ENCODE measurements around the gene RNPC3.

RNPC3 gene

DNA sequence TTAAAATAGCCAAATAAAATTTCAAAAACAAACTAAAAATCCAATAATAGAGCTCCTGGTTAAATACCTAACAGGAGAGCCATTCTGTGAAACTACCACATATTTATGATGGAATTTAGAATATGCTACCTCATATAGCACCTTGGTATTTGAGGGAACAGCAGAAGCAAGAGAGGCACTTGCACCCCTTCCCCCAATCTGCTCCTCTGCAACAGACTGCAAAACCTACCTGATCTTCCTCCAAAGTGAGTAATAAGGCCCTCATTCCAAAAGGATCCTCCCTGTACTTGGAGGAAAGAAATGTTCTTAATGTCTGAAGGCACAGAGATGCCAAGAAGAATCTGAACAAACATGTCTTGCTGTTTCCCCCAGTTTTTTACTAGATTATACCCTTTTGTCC, 28.1 kb upstream of the RNPC3 start:
- DNase-seq = no peak
- Histone ChIP-seq H3K9me3 (no peaks in the 10 kb centered on the region), H3K36me3 (no peaks in the 10 kb centered on the region), H3K4me1 (no peaks in the 10 kb centered on the region), H3K4me3 (ENCODE audit: low read depth, low read length) (no peak overlapping the region), H3K27me3 (no peaks in the 10 kb centered on the region)
- TF ChIP-seq, protein P1, sequence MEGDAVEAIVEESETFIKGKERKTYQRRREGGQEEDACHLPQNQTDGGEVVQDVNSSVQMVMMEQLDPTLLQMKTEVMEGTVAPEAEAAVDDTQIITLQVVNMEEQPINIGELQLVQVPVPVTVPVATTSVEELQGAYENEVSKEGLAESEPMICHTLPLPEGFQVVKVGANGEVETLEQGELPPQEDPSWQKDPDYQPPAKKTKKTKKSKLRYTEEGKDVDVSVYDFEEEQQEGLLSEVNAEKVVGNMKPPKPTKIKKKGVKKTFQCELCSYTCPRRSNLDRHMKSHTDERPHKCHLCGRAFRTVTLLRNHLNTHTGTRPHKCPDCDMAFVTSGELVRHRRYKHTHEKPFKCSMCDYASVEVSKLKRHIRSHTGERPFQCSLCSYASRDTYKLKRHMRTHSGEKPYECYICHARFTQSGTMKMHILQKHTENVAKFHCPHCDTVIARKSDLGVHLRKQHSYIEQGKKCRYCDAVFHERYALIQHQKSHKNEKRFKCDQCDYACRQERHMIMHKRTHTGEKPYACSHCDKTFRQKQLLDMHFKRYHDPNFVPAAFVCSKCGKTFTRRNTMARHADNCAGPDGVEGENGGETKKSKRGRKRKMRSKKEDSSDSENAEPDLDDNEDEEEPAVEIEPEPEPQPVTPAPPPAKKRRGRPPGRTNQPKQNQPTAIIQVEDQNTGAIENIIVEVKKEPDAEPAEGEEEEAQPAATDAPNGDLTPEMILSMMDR (IDR thresholded peaks at IDR 0.05; ENCODE audit: low read depth, low read length) = no peak

GRCh38 chr1:103509250-103509649, 16.2 kb upstream of the RNPC3 start:
- Histone ChIP-seq H3K9me3 (no peaks in the 10 kb centered on the region), H3K36me3 (no peaks in the 10 kb centered on the region), H3K4me1 (no peaks in the 10 kb centered on the region), H3K27me3 (no peaks in the 10 kb centered on the region), H3K4me3 (ENCODE audit: low read depth, low read length) (no peak overlapping the region)
- TF ChIP-seq, protein P1 (IDR thresholded peaks at IDR 0.05; ENCODE audit: low read depth, low read length) = no peak
- DNase-seq = no peak

- Histone ChIP-seq H3K9me3 (no peaks in the 10 kb centered on the region), H3K36me3 (no peaks in the 10 kb centered on the region), H3K27me3 (no peaks in the 10 kb centered on the region), H3K4me3 (ENCODE audit: low read depth, low read length) (no peak overlapping the region), H3K4me1 (no peaks in the 10 kb centered on the region)
- DNase-seq = no peak
- TF ChIP-seq, protein P1 (IDR thresholded peaks at IDR 0.05; ENCODE audit: low read depth, low read length) = no peak
Observed at GRCh38 chr1:103513711-103514110, 11.8 kb upstream of the RNPC3 start.

DNA sequence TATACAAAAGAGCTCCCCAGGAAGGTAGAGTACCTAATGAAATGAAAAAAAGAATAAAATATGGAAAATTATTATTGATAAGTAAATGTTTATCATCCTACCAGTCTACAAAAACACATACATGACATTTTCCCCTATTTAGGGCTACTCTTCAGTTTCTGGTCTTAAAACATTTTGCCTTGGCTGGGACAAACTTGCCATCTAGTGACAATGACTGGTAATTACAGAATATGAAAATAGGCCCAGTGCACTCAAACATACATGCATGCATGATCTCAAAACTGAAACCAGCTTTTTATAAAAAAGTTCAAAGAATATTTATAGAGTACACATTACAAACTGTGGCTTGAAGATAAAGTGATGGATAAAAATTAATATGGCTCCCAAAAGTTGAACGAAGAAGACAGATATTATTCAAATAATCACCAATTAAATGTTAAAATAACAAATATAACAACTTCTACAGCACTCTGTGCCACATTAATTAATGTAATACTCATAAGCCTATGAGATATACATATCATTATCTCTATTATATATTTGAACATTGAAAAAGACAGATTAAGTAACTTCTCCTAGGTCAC, 10.5 kb upstream of the RNPC3 start:
- no peaks in the 10 kb centered on the region for H3K36me3 ChIP-seq
- TF ChIP-seq, protein P1 (IDR thresholded peaks at IDR 0.05; ENCODE audit: low read depth, low read length) = peak; percentile 81
- DNase-seq = peak; percentile 18

DNA sequence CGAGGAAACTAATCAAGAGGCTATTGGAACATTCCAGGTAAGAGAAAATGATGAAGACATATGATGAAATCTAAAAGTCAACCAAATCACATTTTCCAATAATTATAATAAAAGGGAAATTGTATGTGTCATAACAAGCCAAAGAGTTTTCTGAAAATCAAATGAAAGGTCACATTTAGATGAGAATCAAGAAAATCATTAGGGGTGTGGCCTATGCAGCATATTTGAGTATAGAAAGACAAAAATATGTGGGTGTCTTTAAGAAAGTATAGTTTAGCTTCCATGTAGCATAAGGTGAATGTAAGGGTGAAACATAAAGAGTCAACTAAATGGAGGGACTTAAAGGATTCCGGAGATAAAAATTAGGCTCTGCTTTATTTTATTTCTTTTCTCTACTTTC, 9.2 kb upstream of the RNPC3 start:
- no peak overlapping the region for H3K4me3 ChIP-seq (ENCODE audit: low read depth, low read length)
- TF ChIP-seq, protein P1 (IDR thresholded peaks at IDR 0.05; ENCODE audit: low read depth, low read length) = no peak
- no peaks in the 10 kb centered on the region for H3K4me1 ChIP-seq
- no peaks in the 10 kb centered on the region for H3K9me3 ChIP-seq
- H3K27me3 ChIP-seq = no peaks in the 10 kb centered on the region
- no peaks in the 10 kb centered on the region for H3K36me3 ChIP-seq
- no peak for DNase-seq

More for the DNA sequence above, 10.5 kb upstream of the RNPC3 start:
- H3K9me3 ChIP-seq = no peaks in the 10 kb centered on the region
- no peak overlapping the region for H3K4me3 ChIP-seq (ENCODE audit: low read depth, low read length)
- no peaks in the 10 kb centered on the region for H3K4me1 ChIP-seq
- H3K27me3 ChIP-seq = no peaks in the 10 kb centered on the region

DNA sequence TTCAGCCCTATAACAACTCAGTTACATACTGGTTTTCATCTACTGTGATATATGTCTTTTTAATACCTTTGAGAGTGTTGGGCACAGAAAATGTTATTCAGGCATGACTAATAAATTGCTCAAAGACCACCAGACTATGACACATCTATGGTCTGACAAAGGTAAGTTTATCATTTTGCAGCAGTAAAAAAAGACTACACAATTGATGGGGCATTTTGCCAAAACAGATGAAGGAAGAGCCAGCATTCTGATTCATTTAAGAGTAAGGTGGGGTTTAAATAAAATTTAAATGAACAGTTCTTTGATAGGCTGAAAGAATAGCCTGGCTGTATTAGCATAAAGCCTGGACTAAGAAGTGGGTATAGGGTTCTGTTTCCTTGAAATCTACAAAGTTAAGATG, 8.8 kb upstream of the RNPC3 start:
- H3K27me3 ChIP-seq = no peaks in the 10 kb centered on the region
- H3K4me1 ChIP-seq = no peaks in the 10 kb centered on the region
- H3K9me3 ChIP-seq = no peaks in the 10 kb centered on the region
- TF ChIP-seq, protein P1 (IDR thresholded peaks at IDR 0.05; ENCODE audit: low read depth, low read length) = no peak
- DNase-seq = no peak
- H3K4me3 ChIP-seq (ENCODE audit: low read depth, low read length) = no peak overlapping the region
- no peaks in the 10 kb centered on the region for H3K36me3 ChIP-seq
